Measurements from ENCODE around the gene OR51B5.
A peak's percentile ranks its signal among the peaks of the same experiment; 100 is the strongest.
"Not testable (repeated sequence)": the region's sequence is repeated elsewhere in the genome, so short reads cannot be mapped to it uniquely, and the experiment has no call there.

Gene OR51B5

DNA sequence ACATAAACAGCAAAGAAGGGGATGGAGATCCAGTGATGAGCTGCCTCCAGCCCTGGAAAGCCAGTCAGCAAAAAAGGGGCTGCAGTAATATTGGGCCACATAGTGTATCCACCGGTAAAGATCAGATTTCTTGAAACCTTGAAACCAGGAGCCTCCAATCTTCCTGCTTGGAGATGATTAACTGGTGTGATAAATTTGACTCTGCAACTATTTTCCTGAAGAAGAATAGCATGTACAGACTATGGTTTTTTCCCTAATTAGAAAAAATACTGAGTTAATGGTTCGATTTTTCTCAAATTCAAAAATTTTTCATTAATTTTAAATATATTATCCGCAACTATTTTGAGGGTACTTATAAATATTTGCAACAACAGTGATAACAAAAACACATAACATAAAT is 19.1 kb downstream of the OR51B5 start, which contains the start of gene OR51B2:
Gene OR51B2, minus strand, starts transcription at position 101 of the 400 bp plus-strand sequence. Its CDS starts 0 bp downstream, at position 101.
- DNase-seq, result no peak

DNA sequence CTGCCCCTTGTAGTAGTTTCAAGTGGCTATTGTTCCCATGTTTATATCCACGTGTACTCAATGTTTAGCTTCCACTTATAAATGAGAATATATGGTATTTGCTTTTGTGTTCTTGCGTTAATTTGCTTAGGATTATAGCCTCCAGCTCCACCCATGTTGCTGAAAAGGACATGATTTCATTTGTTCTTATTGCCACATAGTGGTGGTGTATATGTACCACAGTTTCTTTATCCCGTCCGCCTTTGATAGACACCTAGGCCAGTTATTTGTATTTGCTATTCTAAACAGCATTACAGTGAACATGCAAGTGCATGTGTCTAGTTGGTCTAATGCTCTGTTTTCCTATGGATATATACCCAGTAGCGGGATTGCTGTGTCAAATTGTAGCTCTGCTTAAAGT is 26.0 kb downstream of the OR51B5 start:
- DNase-seq, result no peak

DNA sequence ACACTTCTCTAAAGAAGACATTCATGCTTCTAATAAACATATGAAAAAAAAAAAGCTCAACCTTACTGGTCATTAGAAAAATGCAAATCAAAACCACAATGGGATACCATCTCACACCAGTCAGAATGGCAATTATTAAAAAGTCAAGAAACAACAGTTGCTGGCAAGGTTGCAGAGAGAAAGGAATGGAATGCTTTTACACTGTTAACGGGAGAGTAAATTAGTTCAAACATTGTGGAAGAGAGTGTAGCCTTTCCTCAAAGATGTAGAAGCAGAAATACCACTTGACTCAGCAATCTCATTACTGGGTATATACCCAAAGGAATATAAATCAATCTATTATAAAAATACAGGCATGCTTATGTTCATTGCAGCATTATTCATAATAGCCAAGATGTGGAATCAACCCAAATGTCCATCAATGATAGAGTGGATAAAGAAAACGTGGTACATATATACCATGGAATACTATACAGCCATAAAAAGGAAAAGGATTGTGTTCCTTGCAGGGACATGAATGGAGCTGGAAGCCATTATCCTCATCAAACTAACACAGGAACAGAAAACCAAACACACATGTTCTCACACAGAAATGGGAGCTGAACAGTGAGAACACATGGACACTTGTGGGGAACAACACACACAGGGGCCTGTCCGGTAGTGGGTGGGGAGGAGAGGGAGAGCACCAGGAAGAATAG is 29.8 kb downstream of the OR51B5 start:
- not testable (repeated sequence) for DNase-seq

DNA sequence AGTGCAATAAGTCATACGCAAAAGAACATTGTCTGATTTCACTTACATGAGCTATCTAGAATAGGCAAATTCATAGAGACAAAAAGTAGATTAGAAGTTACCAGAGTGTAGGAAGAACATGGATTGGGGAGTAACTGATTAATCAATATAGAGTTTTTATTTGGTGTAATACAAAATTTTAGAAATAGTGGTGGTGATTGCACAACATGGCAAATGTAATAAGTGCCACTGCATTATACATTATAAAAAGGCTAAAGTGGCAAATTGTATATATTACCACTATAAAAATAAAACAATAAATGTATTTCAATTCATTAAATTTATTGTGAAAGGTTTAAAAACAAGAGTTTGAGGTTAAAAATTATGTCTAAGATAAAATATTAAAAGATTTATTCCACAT is 32.9 kb downstream of the OR51B5 start:
- DNase-seq, result no peak

DNA sequence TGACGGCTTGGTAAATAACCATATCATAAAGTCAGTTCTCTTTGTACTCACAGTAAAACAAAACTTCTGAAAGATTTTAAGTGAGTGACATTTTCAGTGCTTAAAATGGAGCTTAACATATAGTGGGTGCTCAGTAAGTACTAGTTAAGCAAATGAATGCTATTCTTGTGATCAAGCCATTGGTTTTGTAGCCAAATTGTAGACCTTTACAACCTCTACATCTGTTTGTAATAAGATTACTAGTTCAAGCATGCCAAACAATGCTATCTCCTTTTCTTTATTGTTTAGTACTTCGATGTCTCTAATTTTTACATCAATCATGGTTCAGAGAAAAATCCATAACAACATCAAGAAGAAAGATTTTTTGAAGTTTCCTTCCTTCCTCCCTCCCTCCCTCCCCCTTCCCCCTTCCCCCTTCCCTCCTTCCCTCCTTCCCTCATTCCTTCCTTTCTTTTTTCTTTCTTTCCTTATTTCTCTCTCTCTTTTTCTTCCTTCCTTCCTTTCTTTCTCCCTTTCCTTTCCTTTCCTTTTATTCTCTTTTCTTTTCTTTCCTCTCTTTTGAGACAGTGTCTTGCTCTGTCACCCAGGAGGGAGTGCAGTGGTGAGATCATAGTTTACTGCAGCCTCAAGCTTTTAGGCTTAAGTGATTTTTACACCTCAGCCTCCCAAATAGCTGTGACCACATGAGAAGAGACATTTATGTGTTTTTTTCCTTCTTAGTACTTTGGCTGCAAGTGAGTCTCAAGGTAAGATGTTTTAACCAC is 35.9 kb downstream of the OR51B5 start:
- no peak for DNase-seq

DNA sequence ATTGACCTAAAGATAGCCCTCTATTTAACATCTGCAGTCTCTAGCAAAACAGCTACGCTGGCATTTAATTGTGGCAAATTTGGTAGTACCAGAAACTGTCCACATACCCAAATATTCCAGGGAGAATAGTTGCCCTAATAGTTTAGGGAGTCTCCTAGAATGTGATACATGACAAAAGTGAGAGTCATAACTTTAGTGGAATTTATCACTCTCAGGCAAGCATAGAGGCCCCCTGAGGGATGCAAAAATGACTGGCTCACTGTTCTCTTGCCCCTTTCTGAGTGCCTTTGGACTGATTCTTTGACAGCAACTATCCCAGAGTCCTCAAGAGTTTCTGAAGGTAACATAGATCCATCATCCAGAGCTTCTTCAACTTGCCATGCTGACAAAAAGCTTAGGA is 39.3 kb downstream of the OR51B5 start:
- peak; percentile 52 for DNase-seq

- no peak for DNase-seq
Observed at GRCh38 chr11:5303626-5304025, 39.7 kb downstream of the OR51B5 start.

GRCh38 chr11:5301846-5302245 is 41.5 kb downstream of the OR51B5 start, which contains the start of gene OR51B4:
TSS of gene OR51B4 (minus strand) at chr11:5301946. CDS start at chr11:5301946, 0 bp downstream.
- DNase-seq, result no peak

DNA sequence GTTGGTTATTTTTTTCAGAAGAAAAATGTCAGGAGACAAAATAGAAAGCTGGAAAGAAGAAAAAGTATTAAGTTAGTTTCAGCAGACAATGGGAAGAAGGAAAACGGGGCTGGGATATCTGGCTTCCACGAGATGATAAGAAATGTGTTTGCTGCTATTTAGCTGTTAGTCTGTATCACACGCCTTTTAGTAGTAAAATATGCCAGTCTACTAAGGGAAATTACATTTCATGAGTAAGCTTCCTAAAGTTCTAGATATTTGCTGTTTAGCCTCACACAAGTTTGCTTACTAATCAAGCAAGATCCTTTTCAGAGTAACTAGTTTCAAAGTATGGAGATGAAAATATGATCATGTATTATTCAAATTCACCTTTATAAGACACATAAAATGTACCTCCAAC is 43.1 kb downstream of the OR51B5 start:
- no peak for DNase-seq

GRCh38 chr11:5298451-5298850 is 44.9 kb downstream of the OR51B5 start:
- no peak for DNase-seq

GRCh38 chr11:5297721-5298323 is 45.5 kb downstream of the OR51B5 start:
- no peak for DNase-seq

- not testable (repeated sequence) for DNase-seq
Observed at GRCh38 chr11:5294342-5294995, 48.9 kb downstream of the OR51B5 start.

DNA sequence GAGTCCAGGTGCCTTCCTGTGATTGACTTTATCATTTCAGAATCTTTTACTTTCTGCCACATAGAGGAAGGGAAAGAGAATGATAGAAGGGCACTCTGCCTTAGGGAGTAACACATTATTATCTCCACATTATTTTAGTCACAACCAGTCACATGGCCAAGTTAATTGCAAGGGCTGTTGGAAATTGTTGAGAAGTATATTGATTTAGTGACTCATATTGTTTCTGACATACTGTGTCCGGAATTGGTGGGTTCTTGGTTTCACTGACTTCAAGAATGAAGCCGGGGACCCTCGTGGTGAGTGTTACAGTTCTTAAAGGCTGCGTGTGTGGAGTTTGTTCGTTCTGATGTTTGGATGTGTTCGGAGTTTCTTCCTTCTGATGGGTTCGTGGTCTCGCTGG is 50.3 kb downstream of the OR51B5 start:
- DNase-seq, result peak; percentile 26

Data from fibroblast of skin of back (primary cell).